ENCODE measurements around the gene LRP11. TPM values are rescaled to one million over a fixed set of nuclear protein-coding genes. Genes with fewer than 3 reads are reported as not detected.

Gene LRP11
- total RNA-seq, 1 donor from 2014 or later = 129 TPM

GRCh38 chr6:149861603-149862423 is 2.3 kb downstream of the LRP11 start:
- H3K27me3 ChIP-seq (ENCODE audit: control insufficient read depth, insufficient read depth, low read length) = no peaks in the 10 kb centered on the region
- H3K4me3 ChIP-seq (ENCODE audit: low read depth, low read length) = peak overlapping the region; percentile 63
- H3K36me3 ChIP-seq (ENCODE audit: control insufficient read depth, insufficient read depth, low read length) = no peaks in the 10 kb centered on the region
- TF ChIP-seq, protein P1, sequence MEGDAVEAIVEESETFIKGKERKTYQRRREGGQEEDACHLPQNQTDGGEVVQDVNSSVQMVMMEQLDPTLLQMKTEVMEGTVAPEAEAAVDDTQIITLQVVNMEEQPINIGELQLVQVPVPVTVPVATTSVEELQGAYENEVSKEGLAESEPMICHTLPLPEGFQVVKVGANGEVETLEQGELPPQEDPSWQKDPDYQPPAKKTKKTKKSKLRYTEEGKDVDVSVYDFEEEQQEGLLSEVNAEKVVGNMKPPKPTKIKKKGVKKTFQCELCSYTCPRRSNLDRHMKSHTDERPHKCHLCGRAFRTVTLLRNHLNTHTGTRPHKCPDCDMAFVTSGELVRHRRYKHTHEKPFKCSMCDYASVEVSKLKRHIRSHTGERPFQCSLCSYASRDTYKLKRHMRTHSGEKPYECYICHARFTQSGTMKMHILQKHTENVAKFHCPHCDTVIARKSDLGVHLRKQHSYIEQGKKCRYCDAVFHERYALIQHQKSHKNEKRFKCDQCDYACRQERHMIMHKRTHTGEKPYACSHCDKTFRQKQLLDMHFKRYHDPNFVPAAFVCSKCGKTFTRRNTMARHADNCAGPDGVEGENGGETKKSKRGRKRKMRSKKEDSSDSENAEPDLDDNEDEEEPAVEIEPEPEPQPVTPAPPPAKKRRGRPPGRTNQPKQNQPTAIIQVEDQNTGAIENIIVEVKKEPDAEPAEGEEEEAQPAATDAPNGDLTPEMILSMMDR (IDR thresholded peaks at IDR 0.05; ENCODE audit: insufficient read depth, low read length, severe bottlenecking) = no peak
- DNase-seq (ENCODE audit: low read depth) (no peak), FAIRE-seq (no peak)

DNA sequence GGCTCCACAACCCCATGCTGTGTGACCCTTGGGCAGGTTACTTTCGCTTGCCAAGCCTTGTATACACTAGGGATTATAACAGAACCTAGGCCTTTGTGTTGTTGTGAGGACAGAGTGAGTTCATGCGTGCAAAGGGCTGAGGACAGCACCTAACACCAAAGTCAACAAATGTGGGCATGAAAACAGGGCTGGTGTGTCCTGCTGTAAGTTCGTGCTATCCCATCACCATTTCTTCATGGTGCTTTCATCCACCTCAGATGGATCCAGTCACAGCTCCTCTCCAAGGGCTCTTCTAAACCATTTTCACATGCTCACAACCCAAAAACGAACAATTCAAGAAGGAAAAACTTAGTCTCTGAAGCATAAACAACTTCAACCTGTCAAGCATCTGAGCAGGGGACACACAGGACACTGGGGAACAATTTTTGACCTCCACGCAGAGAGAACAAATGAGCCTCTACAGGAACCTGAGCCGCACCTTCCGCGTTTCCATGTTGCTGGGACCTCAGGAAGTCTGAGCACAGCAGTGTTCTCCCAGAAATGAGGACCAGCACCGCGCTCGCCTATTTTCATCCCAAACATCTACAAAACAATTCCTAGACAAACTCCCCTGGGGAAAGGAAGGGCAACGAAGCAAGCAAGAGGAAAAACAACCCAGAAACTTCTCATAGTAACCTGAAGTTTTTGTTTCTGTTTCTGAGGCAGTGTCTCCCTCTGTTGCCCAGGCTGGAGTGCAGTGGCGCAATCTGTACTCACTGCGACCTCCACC is 3.1 kb downstream of the LRP11 start:
- FAIRE-seq = no peak

DNA sequence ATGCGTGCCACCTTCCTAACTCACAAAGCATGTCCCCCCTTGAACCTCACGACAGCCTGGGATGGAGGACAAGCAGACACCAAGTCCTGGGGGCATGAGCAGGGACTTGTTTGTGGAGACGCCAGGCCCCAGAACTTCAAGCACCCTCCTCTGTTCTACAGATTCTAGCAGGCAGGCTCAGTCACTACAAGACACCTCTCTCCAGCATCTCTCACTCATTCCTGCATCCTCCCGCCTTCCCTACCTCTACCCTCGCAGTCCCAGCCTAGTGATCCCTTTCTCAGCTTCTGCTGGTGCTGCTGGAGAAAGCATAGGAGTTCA is 3.7 kb downstream of the LRP11 start:
- TF ChIP-seq, protein P1 (IDR thresholded peaks at IDR 0.05; ENCODE audit: insufficient read depth, low read length, severe bottlenecking) = no peak
- FAIRE-seq = no peak
- Histone ChIP-seq H3K27me3 (ENCODE audit: control insufficient read depth, insufficient read depth, low read length) (no peaks in the 10 kb centered on the region), H3K4me3 (ENCODE audit: low read depth, low read length) (no peak overlapping the region), H3K36me3 (ENCODE audit: control insufficient read depth, insufficient read depth, low read length) (no peaks in the 10 kb centered on the region)
- DNase-seq (ENCODE audit: low read depth) = no peak

More for the DNA sequence above, 3.1 kb downstream of the LRP11 start:
- H3K36me3 ChIP-seq (ENCODE audit: control insufficient read depth, insufficient read depth, low read length) = no peaks in the 10 kb centered on the region
- TF ChIP-seq, protein P1 (IDR thresholded peaks at IDR 0.05; ENCODE audit: insufficient read depth, low read length, severe bottlenecking) = no peak
- H3K4me3 ChIP-seq (ENCODE audit: low read depth, low read length) = no peak overlapping the region
- H3K27me3 ChIP-seq (ENCODE audit: control insufficient read depth, insufficient read depth, low read length) = no peaks in the 10 kb centered on the region
- no peak for DNase-seq (ENCODE audit: low read depth)

GRCh38 chr6:149859938-149860337 is 4.2 kb downstream of the LRP11 start:
- no peaks in the 10 kb centered on the region for H3K36me3 ChIP-seq (ENCODE audit: control insufficient read depth, insufficient read depth, low read length)
- DNase-seq (ENCODE audit: low read depth) (no peak), FAIRE-seq (no peak)
- TF ChIP-seq, protein P1 (IDR thresholded peaks at IDR 0.05; ENCODE audit: insufficient read depth, low read length, severe bottlenecking) = no peak
- no peaks in the 10 kb centered on the region for H3K27me3 ChIP-seq (ENCODE audit: control insufficient read depth, insufficient read depth, low read length)
- H3K4me3 ChIP-seq (ENCODE audit: low read depth, low read length) = no peak overlapping the region

DNA sequence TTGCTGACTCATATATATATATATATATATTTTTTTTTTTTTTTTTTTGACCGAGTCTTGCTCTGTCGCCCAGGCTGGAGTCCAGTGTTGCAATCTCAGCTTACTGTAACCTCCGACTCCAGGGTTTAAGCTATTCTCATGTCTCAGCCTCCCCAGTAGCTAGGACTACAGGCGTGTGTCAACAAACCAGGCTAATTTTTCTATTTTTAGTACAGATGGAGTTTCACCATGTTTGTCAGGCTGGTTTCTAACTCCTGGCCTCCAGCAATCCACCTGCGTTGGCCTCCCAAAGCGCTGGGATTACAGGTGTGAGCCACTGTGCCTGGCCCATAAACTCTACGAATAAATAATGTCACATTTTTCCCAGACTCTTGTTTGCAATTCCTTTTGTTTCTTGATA is 4.8 kb downstream of the LRP11 start:
- Histone ChIP-seq H3K36me3 (ENCODE audit: control insufficient read depth, insufficient read depth, low read length) (no peaks in the 10 kb centered on the region), H3K4me3 (ENCODE audit: low read depth, low read length) (no peak overlapping the region), H3K27me3 (ENCODE audit: control insufficient read depth, insufficient read depth, low read length) (no peaks in the 10 kb centered on the region)
- DNase-seq (ENCODE audit: low read depth) = peak; percentile 68
- TF ChIP-seq, protein P1 (IDR thresholded peaks at IDR 0.05; ENCODE audit: insufficient read depth, low read length, severe bottlenecking) = no peak
- no peak for FAIRE-seq
